Kasumi-1 (cell line): Measurements from ENCODE around the gene CDC73.
A peak's percentile ranks its signal among the peaks of the same experiment; 100 is the strongest.
"Not testable (repeated sequence)": the region's sequence is repeated elsewhere in the genome, so short reads cannot be mapped to it uniquely, and the experiment has no call there.

Experiments
- DNase-seq, 2 experiments: peaks; one replicate each; lab custom pipeline; 2025; lab: John Stamatoyannopoulos, UW

Gene CDC73

DNA sequence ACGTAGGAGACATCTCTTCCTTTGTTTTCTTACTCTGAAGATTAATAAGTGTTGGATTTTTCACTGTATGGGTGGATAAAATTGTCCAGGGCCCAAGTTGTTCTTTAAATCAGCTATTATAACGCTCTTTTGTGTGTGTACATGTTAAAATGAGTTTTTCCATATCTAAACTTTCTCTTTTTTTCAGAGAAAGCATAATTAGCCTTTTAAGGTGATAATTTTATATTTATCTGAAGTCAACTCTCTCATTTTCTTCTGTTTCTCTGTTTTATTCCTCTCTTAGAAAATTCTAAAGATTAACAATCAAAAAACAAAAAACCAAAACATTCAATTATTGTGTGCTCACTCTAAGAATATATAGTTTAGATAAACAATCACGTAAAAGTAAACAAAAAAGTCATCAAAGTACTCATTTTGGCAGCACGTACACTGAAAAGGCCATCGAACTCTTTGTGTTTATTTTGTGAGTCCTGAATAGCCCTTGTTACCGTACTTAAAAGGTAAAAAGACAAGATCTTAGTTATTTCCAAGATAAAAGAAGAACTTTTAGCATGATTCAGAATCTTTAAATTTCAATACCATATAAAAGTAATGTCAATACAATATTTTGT lies 7.2 kb upstream of the CDC73 start:
- DNase-seq = no peak

DNA sequence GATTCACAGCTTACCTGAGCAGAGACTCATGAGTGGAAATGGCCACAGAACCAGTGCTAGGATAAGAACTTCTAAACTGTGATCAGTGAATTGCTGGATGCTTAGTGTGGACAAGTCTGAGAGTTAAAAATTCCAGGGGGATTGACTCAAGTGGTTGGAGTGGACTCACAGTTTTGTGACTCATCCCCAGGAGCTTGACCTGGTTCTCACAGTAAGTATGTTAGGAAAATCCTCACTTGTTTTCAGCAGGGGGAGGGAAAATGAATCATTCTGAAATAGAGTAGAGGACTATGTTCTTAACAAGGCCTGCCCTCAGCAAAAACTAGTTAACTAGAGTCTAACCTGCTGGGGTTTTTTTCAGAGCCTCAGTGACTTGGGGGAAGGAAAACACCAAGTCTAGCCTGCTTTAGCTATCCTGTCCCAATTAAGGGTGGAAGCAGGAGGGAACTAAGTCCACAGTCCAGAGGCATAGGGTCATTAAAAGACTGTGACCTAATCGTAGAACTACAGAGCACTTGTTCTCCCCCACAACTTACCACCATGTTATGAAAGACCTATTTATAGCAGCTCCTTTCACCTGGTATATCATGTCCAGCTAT lies 6.1 kb upstream of the CDC73 start:
- DNase-seq = no peak

DNA sequence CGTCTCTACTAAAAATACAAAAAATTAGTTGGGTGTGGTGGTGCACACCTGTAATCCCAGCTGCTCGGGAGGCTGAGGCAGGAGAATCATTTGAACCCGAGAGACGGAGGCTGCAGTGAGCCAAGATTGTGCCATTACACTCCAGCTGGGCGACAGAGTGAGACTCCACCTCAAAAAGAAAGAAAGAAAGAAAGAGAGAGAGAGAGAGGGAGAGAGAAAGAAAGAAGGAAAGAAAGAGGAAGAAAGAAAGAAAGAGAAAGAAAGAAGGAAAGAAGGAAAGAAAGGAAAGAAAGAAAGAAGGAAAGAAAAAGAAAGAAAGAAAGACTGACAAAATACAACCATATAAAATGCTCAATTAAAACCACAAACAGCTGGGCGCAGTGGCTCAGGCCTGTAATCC lies 4.7 kb upstream of the CDC73 start:
- not testable (repeated sequence) for DNase-seq

DNA sequence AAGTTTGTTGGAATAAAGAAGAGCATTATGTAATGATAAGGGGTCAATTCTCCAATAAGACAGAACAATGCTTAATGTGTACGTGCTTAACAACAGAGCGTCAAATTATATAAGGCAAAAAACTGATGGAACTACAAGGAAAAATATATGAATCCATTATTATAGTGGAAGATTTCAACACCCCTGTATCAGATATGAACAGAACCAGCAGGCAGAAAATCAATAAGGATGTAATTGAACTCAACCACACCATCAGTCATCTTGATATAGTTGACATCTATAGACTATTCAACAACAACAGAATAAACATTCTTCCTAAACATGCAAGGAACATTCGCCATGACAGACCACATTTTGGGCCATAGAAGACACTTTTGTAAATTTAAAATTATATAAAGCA lies 3.6 kb upstream of the CDC73 start:
- no peak for DNase-seq

DNA sequence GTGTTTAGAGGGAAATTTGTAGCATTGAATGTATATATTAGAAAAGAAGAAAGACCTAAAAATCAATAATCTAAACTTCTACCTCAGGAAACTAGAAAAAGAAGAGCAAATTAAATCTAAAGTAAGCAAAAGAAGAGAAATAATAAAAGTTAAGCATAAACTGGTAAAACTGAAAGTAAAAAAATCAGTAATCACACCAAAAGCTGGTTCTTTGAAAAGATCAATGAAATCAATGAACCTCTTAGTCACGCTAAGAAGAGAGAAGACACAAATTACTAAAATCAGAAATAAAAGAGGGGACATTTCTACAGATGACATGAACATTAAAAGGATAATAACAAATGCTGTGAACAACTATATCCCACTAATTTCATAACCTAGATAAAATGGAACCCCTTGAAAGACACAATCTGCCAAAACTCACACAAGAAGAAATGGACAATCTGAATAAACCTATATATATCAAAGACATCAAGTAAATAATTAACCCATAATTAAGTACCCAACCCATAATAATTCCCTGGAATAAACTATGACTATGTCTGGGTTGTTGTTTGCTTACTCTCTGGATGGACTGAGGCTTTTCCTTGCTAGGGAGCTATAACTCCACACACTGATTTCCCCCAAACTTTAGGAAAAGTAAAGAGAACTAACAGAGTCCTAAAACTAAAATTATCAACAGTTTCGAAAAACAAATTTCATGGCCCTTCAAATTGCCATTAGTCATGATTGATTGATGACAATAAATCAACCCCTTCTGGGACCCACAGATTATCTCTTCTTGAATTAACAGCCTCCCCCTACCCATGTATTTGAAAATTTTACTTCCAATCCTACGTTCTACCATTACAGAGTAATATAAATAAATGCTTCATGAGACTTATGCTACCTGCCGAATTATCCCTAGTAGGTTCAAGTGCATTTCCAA lies 2.8 kb upstream of the CDC73 start:
- no peak for DNase-seq

DNA sequence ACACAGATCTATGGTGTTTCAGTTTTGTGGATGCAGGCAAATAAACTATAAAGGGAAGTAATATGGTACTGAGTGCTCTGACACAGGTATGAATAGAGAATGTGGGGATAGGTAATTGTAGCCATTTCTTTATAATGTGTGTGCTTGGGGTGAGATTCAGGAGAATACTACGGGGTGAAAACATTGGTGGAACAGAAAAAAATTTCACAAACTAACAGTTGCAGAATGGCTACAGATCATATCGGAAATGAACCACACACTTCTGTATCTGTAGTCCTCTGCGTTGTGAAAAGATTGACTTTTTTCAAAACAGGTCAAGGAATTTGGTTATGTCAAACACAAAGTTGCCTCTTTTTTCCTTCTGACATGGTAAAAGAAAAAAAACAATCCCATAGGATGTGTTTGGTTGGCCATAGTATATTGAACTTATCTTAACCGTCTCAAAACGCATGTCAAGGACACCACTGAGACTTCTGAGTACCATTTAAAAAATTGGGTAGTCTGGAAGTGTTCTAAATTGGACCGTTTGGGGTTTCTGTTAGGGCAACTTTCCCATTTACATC lies 1.1 kb upstream of the CDC73 start:
- DNase-seq = no peak

DNA sequence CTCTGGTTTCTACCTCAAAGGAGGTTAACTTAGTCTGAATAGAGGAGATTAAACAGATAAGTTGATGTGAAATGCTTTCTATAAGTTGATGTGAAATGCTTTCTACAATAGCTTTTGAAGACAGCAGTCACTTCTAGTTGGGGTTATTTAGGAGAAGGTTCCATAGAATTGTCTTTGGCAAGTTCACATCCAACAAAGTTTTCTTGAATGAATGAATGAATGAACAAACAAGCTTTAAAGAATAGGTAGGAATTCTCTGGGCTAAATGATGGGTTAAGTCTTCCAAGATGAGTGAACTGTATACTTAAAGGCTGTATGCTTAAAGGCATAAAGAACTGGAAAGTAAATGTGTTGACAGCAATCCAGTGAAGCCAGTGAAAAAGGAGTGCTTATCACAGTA lies 1.9 kb downstream of the CDC73 start:
- no peak for DNase-seq

DNA sequence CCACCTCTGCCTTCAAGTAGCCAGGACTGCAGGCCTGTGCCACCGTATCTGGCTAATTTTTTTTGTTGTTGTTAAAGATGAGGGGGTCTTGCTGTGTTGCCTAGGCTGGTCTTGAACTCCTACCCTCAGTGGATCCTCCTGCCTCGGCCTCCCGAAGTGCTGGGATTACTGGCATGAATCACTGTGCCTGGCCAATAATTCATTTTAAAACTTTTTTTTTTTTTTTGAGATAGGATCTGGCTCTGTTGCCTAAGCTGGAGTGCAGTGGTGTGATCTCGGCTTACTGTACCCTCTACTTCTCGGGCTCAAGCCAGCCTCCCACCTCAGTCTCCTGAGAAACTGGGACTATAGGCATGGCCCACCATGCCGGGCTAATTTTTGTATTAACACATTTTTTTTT lies 3.5 kb downstream of the CDC73 start:
- DNase-seq = no peak

DNA sequence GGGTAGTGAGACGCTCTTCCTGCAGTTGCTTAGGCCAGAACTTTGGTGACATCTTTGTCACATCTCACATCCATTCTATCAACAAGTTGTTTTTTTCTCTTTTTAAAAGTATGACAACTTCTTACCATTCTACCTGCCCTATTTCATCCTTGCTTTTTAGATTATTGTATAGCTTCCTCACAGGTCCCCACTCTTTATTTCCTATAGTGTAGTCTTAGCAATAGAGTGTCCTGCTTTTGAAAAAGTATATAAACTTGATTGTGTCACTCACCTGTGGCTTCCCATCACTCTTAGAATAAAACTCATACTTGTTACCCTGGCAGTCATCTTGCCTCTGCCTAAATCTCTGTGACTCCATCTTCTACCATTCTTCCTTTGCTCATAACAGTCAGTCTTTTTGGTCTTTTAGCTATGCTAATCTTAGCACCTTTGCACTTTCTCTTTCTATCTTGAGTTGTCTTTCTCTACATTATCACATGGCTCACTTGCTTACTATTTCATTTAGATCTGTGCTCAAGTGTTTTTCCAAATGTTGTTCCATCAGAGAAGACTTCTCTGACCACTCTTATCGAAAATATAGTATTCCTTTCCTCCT lies 9.5 kb downstream of the CDC73 start:
- no peak for DNase-seq

DNA sequence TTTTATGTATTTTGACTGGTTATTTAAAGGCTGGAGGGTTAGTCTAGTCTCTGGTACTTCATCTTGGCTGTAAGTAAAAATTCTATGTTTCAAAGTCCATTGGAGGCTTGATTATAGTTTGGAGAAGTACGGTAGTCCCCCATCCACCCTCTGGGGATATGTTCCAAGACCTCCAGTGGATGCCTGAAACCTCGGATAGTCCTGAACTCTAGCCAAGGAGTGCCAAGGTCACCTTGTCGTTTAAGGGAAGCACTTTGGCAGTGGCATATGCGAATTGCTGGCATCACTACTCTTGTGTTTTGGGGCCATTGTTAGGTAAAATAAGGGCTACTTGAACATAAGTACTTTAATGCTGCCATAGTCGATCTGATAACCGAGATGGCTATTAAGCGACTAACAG lies 18.4 kb downstream of the CDC73 start:
- no peak for DNase-seq

DNA sequence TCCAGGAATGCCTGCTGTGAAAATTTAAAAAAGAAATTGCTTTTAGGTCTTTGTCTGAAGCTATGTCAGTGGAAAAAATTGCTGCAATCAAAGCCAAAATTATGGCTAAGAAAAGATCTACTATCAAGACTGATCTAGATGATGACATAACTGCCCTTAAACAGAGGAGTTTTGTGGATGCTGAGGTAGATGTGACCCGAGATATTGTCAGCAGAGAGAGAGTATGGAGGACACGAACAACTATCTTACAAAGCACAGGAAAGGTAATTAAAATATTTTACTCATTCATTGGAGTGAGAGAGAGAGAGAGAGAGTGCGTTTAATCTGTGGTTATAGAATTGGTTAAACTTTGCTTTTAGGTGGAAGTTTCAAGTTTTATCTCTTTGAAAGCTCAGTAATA lies 20.0 kb downstream of the CDC73 start:
- no peak for DNase-seq

DNA sequence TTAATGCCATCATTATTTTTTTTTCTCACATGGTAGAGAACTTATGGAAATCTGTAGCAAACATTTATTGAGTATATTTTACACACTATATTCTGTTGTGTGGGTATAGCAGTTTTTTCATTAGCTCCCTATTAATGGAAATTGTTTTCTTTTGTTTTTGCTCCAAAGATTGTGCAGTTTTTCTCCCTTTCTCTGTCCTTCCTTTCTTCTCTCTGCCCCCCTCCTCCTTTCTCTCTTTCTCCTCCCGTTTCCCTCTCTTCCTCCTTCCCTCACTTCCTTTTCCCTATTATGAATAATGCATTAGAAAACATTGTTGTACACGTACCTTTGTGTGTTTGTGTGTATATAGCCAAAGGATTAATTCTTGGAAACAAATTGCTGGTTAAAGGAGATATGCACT lies 20.6 kb downstream of the CDC73 start:
- no peak for DNase-seq

DNA sequence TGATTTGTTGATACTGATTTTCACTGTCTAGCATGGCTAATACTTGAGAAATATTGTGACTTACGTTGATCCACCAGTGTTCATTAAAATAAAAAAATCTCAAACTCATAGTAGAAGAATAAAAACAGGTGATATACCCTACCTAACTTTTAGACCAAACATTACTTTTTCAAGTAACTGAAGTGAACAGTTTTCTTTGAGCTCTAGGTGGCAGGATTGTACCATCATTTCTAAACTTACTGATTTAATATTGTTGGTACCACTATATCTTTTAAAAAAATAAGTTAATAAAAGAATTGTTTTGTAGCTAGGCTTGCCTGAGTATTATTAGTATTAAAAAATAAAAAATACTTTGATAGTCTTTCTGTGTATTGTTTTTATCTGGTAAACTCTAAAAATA lies 21.5 kb downstream of the CDC73 start:
- DNase-seq = peak; percentile 7 to 50

DNA sequence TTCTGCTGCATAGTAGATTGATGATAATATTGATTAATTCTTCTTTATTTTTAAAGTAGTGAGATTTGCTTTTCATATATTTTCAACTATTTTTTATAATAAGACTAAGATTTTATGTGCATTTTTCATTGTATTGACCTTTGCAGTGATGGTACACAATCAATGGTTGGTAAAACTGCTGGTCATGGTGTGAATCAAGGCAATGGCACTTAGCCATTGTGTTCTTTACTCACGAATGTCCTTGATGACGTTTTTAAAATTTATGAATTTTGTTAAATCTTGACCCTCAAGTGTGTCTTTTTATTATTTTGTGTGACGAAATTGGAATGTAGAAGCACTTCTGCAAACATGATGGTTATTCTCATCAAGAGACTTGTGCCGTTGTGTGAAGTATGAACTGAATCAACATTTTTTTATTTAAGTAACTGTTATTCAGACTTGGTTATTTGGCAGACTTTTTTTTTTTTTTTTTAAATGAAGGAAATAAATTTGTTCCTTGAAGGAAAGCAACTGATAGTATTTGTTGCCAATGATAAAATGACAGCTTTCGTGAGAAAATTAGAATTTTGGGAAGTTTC lies 22.6 kb downstream of the CDC73 start:
- no peak for DNase-seq

DNA sequence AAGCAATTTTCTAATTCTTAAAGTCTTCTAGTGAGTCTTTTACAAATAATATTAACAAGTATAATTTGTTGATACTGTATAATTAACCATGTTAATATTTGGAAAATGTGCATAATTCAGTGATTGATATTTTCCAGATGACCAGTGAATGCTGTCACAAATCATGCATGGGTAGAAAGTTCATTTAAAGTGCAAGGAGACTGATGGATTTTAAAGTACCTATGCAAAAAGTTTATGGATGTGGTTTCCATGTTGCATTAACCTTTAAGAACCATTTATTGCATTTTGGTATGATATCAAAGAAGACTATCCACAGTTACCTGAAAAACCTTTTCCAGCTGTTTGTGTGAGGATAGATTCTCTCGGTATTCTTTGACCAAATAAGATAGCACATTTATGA lies 23.2 kb downstream of the CDC73 start:
- no peak for DNase-seq

DNA sequence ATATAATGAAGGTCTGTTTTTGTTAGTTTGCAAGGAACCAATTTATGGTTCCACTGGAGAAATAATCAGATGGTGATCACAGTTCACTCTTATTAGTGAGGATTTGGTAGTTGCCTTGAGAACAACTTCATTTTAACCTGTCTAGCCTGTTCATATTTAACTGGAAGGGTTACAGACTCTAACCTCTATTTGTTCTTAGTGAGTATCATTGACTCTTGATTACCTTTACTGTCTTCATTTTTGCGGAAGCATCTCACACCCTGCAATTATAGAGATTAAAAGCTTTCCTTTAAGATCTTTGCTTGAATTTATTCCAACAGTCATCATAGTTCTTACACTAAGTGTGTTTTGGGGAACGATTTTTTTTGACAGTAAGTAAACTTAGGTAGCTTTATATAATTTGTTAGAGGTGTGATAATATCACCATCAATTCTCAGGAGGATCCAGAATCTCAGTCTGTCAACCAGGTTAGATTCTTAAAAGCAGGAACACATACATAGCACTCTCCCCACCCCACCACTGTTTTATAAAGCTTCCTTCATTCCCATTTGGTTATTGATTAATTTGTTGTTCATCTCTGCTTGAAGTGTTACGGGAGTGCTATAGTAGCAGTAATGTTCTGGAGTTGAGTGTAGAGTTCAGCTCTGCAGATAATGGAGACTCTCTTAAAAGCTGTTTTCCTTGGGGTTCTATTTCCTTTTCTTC lies 34.4 kb downstream of the CDC73 start:
- DNase-seq = no peak

DNA sequence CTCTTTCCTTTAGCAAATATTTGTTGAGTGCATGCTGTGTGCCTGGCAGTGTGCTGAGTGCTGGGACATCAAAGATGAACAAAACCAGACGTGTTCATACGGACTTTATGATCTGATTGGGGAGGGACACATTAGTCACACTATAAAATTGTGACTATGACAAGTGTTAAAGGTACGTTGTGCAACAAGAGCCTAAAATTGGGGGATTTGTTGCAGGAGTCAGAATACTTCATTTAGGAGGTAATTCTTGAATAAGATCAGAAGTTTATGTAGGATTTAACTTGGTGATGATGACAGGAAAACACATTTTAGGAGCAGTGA lies 35.0 kb downstream of the CDC73 start:
- no peak for DNase-seq

DNA sequence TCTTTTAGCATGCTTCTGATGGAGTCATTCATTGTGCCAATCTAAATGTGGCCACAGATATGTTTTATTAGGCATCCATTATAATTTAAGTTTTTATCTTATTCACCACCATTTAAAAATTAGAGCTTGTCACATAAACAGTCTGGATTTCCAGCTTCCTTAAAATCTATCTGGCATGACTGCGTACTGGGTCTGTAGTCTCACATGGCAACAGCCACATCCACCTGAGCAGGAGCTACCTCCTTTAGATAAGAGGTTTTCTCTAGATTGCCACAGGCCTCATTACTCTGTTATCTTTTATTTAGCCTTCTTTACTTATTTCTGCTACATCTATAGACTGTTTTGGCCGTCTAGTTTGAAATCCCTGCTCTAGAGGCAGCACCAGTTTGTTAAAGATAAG lies 35.5 kb downstream of the CDC73 start:
- no peak for DNase-seq

DNA sequence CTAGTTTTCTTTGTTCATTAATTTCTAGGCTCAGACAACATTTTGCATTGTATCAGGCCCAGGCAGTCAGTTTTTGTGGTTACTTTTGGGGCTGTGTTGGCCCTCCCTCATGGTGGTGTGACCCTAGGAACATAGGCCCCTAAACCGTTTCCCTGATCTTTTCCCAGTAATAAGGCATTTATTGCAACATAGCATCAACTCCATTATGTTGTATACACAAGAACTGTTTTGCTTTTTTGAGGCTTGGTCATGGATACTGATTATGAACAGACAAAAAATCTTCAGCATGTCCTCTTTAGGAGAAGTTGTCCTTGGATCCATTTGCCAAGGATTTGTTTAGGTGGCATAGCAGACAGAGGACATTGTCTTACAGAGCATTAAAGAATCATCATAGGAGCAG lies 54.3 kb downstream of the CDC73 start:
- DNase-seq = no peak

DNA sequence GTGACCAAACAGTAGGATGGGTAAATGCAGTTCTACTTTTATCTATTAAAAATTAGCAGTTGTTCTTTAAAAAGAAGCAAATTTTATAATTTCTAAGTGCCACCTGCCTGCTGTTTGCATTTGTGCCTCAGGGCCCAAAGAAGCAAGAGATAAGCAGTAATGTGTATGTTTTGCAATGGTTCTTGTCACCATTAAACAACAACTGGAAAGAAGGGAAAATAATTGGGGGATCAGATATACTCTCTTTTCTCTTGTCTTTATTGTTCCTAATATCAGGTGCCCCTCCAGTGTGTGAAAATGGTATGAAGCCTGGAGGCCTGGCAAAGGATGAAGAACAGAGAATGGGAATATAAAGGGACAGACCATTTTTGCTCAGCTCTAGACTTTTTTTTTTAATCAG lies 55.0 kb downstream of the CDC73 start:
- no peak for DNase-seq

DNA sequence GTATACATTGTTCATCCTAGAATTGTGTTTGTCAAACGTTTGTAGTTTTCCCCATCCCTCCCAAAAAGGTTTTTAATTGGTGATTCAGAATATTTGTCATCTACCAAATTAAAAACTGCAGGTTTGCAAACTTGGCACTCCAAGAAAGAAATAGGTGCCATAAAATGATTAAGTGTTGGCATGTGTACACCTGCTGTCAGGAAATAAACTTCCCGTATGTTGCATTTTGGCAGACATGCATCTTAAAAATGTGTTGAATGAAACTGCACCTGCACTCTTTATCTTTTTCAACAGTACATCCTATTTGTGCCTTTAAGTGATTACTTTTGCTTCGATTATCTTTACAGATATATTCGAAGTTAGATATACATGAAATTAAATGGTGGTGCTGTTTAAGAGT lies 57.3 kb downstream of the CDC73 start:
- no peak for DNase-seq

DNA sequence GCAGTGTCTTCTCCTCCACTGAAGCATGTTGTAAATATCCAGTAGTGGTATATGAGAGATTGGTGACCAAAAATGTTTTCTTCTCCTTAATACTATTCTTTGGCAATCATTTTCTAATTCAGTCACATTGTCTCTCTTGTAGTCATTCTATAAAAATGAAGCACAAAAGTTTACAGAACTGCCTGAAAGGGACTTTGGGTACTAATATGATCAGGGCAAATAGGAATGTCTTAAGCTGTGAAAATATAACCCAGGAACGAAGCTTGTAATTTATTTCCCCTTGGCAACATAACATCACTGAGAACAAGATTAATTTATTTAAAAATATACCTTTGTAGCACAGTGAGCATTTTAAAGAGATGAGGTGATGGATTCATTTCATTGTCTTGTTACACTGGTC lies 59.7 kb downstream of the CDC73 start:
- no peak for DNase-seq
